ENCODE data around the gene CDHR4. TPM values are rescaled to one million over a fixed set of nuclear protein-coding genes. Genes with fewer than 3 reads are reported as not detected.

The CDHR4 gene
- total and polyA plus RNA-seq, 2 donors (not counting 1 experiment from before 2014, with no cell fraction given): 0.18 to 0.32 TPM

- WGBS (ENCODE audit: insufficient coverage): no CpG with 5 or more reads among the region's 3 CpGs
- no peaks in the 10 kb centered on the region for H3K9me3 ChIP-seq (ENCODE audit: control extremely low read depth in 1 of 3, control insufficient read depth in 2 of 3, insufficient read depth in 1 of 3, low read length in 2 of 3)
- peaks cover 94% of the 10 kb centered on the region for H3K79me2 ChIP-seq (ENCODE audit: control insufficient read depth, insufficient read depth, low read length)
- H3K4me3 ChIP-seq (ENCODE audit: control extremely low read depth in 1 of 5, extremely low read depth in 1 of 5, insufficient read depth in 1 of 5, low read depth in 2 of 5, low read length in 4 of 5): no peak overlapping the region
- no peak overlapping the region for H3K4me2 ChIP-seq (replicated peaks; ENCODE audit: low read depth, low read length, poor library complexity, severe bottlenecking)
- intact Hi-C loops (cut with micrococcal nuclease): no loop called here
- CTCF ChIA-PET: no interaction called here
- H3K27me3 ChIP-seq (replicated peaks in 1 of 4; ENCODE audit: control extremely low read depth in 1 of 4, control insufficient read depth in 3 of 4, insufficient read depth in 4 of 4, low read length in 3 of 4): no peaks in the 10 kb centered on the region
- no peaks in the 10 kb centered on the region for H3K27me3 Mint-ChIP-seq
- H4K20me1 ChIP-seq (ENCODE audit: control insufficient read depth, insufficient read depth, low read length, poor library complexity, severe bottlenecking): peaks cover 71% of the 10 kb centered on the region
- H3K27ac Mint-ChIP-seq: no peak overlapping the region
- H3K9ac ChIP-seq (ENCODE audit: low read length): no peak overlapping the region
- no peak overlapping the region for H3K27ac ChIP-seq (ENCODE audit: low read length in 2 of 2)
- H3K4me1 ChIP-seq (ENCODE audit: control insufficient read depth in 2 of 2, insufficient read depth in 2 of 2, low read length in 2 of 2): no peaks in the 10 kb centered on the region
- H2AFZ ChIP-seq (ENCODE audit: insufficient read depth, low read depth, low read length, poor library complexity, severe bottlenecking): no peak overlapping the region
- POLR2A ChIA-PET: no interaction called here
- peaks cover 18% of the 10 kb centered on the region for H3K4me1 Mint-ChIP-seq
- no peak for ATAC-seq (ENCODE audit: low read depth)
- H3K36me3 ChIP-seq (replicated peaks in 1 of 2; ENCODE audit: control extremely low read depth in 1 of 2, control insufficient read depth in 1 of 2, extremely low read depth in 1 of 2, insufficient read depth in 2 of 2, low read length in 1 of 2): peaks cover 0 to 17% of the 10 kb centered on the region in 2 experiments
- H3K9me3 Mint-ChIP-seq (ENCODE audit: insufficient read depth): no peaks in the 10 kb centered on the region
- no peak for TF ChIP-seq EZH2 (IDR thresholded peaks at IDR 0.05; ENCODE audit: borderline replicate concordance, insufficient read depth, low read depth, low read length, poor library complexity, severe bottlenecking)
- TF ChIP-seq, protein P1, sequence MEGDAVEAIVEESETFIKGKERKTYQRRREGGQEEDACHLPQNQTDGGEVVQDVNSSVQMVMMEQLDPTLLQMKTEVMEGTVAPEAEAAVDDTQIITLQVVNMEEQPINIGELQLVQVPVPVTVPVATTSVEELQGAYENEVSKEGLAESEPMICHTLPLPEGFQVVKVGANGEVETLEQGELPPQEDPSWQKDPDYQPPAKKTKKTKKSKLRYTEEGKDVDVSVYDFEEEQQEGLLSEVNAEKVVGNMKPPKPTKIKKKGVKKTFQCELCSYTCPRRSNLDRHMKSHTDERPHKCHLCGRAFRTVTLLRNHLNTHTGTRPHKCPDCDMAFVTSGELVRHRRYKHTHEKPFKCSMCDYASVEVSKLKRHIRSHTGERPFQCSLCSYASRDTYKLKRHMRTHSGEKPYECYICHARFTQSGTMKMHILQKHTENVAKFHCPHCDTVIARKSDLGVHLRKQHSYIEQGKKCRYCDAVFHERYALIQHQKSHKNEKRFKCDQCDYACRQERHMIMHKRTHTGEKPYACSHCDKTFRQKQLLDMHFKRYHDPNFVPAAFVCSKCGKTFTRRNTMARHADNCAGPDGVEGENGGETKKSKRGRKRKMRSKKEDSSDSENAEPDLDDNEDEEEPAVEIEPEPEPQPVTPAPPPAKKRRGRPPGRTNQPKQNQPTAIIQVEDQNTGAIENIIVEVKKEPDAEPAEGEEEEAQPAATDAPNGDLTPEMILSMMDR (IDR thresholded peaks at IDR 0.05): no peak
- no peak overlapping the region for H3K4me3 Mint-ChIP-seq
- no peak for DNase-seq
These were observed 30.3 kb downstream of the CDHR4 start for GRCh38 chr3:49769286-49769915.

DNA sequence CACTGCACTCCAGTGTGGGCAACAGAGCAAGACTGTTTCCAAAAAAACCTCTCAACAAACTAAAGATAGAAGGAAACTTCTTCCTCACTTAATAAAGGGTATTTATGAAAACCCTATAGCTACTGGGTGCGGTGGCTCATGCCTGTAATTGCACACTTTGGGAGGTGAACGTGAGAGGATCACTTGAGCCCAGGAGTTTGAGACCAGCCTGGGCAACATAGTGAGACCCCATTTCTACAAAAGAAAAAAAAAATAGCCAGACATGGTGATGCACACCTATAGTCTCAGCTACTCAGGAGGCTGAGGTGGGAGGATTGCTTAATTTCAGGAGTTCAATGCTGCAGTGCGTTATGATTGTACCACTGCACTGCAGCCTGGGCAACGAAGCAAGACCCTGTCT, 35.7 kb downstream of the CDHR4 start:
- peaks cover 64% of the 10 kb centered on the region for H4K20me1 ChIP-seq (ENCODE audit: control insufficient read depth, insufficient read depth, low read length, poor library complexity, severe bottlenecking)
- no CpG with 5 or more reads among the region's 4 CpGs for WGBS (ENCODE audit: insufficient coverage)
- H3K9me3 Mint-ChIP-seq (ENCODE audit: insufficient read depth): no peaks in the 10 kb centered on the region
- ChIA-PET CTCF (no interaction called here), POLR2A (interaction anchor here (0.6 kb wide), 1 partner anchor 17 kb away, joined by 3 read pairs; no protein-coding TSS in a partner anchor)
- peaks cover 4 to 18% of the 10 kb centered on the region in 2 experiments for H3K36me3 ChIP-seq (replicated peaks in 1 of 2; ENCODE audit: control extremely low read depth in 1 of 2, control insufficient read depth in 1 of 2, extremely low read depth in 1 of 2, insufficient read depth in 2 of 2, low read length in 1 of 2)
- no peaks in the 10 kb centered on the region for H3K27me3 ChIP-seq (replicated peaks in 1 of 4; ENCODE audit: control extremely low read depth in 1 of 4, control insufficient read depth in 3 of 4, insufficient read depth in 4 of 4, low read length in 3 of 4)
- H3K9ac ChIP-seq (ENCODE audit: low read length): no peak overlapping the region
- no peaks in the 10 kb centered on the region for H3K4me1 ChIP-seq (ENCODE audit: control insufficient read depth in 2 of 2, insufficient read depth in 2 of 2, low read length in 2 of 2)
- no peaks in the 10 kb centered on the region for H3K27me3 Mint-ChIP-seq
- peaks cover 95% of the 10 kb centered on the region for H3K79me2 ChIP-seq (ENCODE audit: control insufficient read depth, insufficient read depth, low read length)
- H3K4me1 Mint-ChIP-seq: peaks cover 12% of the 10 kb centered on the region
- H3K27ac ChIP-seq (ENCODE audit: low read length in 2 of 2): no peak overlapping the region
- no peak overlapping the region for H3K4me3 Mint-ChIP-seq
- H3K4me2 ChIP-seq (replicated peaks; ENCODE audit: low read depth, low read length, poor library complexity, severe bottlenecking): no peak overlapping the region
- no peak for ATAC-seq (ENCODE audit: low read depth)
- no peak overlapping the region for H2AFZ ChIP-seq (ENCODE audit: insufficient read depth, low read depth, low read length, poor library complexity, severe bottlenecking)
- DNase-seq: no peak
- TF ChIP-seq, protein P1 (IDR thresholded peaks at IDR 0.05): no peak
- no peak for TF ChIP-seq EZH2 (IDR thresholded peaks at IDR 0.05; ENCODE audit: borderline replicate concordance, insufficient read depth, low read depth, low read length, poor library complexity, severe bottlenecking)
- no peak overlapping the region for H3K27ac Mint-ChIP-seq
- intact Hi-C loops (cut with micrococcal nuclease): no loop called here
- H3K4me3 ChIP-seq (ENCODE audit: control extremely low read depth in 1 of 5, extremely low read depth in 1 of 5, insufficient read depth in 1 of 5, low read depth in 2 of 5, low read length in 4 of 5): no peak overlapping the region
- no peaks in the 10 kb centered on the region for H3K9me3 ChIP-seq (ENCODE audit: control extremely low read depth in 1 of 3, control insufficient read depth in 2 of 3, insufficient read depth in 1 of 3, low read length in 2 of 3)

Measured in B cell (primary cell).